ENCODE measurements around the gene XPC. TPM values are rescaled to one million over a fixed set of nuclear protein-coding genes. Genes with fewer than 3 reads are reported as not detected.

Gene XPC
- polyA plus RNA-seq, 1 of the 3 experiments (the other 2 are of a cell fraction) = 50.0 TPM

DNA sequence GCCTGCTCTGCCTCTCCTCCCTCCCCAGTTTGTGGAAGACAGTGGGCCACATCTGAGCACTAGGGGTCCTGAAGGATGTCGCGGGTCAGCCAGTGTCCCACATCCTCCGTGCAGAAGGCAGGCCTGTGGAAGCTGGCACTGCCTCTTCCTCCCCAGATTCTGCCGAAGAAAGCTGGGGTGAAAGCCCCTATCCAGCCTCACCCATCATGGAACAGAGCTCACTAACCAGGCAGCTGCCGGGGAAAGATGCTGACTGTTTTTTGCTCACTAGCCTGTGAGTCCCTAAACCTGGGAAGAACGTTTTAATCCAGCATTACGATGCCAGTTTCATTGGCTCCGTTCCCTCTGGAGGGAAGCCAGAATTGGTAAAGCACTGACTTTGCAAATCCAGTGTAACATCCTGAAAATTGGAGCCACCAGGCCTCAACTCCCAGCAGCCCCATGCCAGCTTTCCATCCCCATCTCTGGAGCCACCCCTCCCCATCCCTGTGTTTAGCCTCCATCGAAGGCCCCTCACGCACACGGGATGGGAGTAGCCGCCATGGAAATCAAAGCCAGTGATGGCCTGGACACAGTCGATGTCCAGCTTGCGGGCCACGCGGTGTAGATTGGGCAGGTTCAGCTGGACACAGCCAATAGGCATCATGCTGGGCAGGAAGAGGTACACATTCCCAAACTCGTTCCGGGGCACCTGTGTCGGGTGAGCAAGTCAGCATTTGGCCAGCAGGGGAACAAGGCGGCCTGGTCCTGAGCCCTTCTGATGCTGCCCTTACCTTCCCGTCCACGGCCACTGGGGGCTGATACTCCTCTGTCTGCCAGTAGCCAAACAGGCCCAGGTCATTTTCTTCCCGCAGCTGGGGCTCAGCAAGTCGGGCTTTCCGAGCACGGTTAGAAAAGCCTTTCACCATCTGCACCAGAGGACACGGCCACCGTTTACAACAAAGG lies 30.1 kb downstream of the XPC start:
- Histone ChIP-seq H3K4me3 (ENCODE audit: low read depth in 2 of 2, low read length in 1 of 2) (no peak overlapping the region), H3K27me3 (ENCODE audit: insufficient read depth) (no peaks in the 10 kb centered on the region), H3K36me3 (replicated peaks in 1 of 2; ENCODE audit: control insufficient read depth in 1 of 2, insufficient read depth in 2 of 2, low read length in 1 of 2) (peaks cover 24 to 66% of the 10 kb centered on the region in 2 experiments), H3K9ac (no peak overlapping the region), H3K9me2 (no peaks in the 10 kb centered on the region), H3K9me3 (no peaks in the 10 kb centered on the region), H3K4me1 (ENCODE audit: control insufficient read depth in 1 of 2, insufficient read depth in 2 of 2, low read depth in 1 of 2, low read length in 1 of 2) (peaks cover 16 to 19% of the 10 kb centered on the region in 2 experiments), H3K4me2 (no peak overlapping the region), H3F3A (replicated peaks; ENCODE audit: insufficient read depth) (peaks cover 23% of the 10 kb centered on the region), H2AFZ (ENCODE audit: low read depth) (no peak overlapping the region), H3K79me2 (ENCODE audit: insufficient read depth) (peaks cover under 1% of the 10 kb centered on the region; the same call in 1 of the 2 replicates), H3K27ac (ENCODE audit: low read depth in 2 of 2, low read length in 1 of 2) (peak overlapping the region in 1 of 2 experiments; percentile 100; a peak in 2 of 4 replicates), H4K20me1 (ENCODE audit: insufficient read depth) (0 out of 2 replicates have a peak, but pooled peaks cover 6% of the 10 kb centered on the region)
- peak; percentile 54 for DNase-seq
- TF ChIP-seq, protein P1, sequence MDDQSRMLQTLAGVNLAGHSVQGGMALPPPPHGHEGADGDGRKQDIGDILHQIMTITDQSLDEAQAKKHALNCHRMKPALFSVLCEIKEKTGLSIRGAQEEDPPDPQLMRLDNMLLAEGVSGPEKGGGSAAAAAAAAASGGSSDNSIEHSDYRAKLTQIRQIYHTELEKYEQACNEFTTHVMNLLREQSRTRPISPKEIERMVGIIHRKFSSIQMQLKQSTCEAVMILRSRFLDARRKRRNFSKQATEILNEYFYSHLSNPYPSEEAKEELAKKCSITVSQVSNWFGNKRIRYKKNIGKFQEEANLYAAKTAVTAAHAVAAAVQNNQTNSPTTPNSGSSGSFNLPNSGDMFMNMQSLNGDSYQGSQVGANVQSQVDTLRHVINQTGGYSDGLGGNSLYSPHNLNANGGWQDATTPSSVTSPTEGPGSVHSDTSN (IDR thresholded peaks at IDR 0.05) = no peak
- no peak for TF ChIP-seq RAD21 (IDR thresholded peaks at IDR 0.05; ENCODE audit: low read length)
- no peak for TF ChIP-seq CHD2 (IDR thresholded peaks at IDR 0.05; ENCODE audit: low read length, partially characterized antibody)
- TF ChIP-seq, protein P2, sequence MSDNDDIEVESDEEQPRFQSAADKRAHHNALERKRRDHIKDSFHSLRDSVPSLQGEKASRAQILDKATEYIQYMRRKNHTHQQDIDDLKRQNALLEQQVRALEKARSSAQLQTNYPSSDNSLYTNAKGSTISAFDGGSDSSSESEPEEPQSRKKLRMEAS (IDR thresholded peaks at IDR 0.05; ENCODE audit: low read depth) = no peak
- TF ChIP-seq TEAD4 (IDR thresholded peaks at IDR 0.05; ENCODE audit: borderline replicate concordance, insufficient read depth) = no peak
- no peak for TF ChIP-seq FOXJ3 (CRISPR knock-in tag; IDR thresholded peaks at IDR 0.05)
- TF ChIP-seq NFIC (IDR thresholded peaks at IDR 0.05; ENCODE audit: borderline replicate concordance) = 0 out of 2 replicates have a peak, but pooled peaks have one; percentile 12
- no peak for TF ChIP-seq RFX5 (IDR thresholded peaks at IDR 0.05; ENCODE audit: low read length)
- TF ChIP-seq, protein P3, sequence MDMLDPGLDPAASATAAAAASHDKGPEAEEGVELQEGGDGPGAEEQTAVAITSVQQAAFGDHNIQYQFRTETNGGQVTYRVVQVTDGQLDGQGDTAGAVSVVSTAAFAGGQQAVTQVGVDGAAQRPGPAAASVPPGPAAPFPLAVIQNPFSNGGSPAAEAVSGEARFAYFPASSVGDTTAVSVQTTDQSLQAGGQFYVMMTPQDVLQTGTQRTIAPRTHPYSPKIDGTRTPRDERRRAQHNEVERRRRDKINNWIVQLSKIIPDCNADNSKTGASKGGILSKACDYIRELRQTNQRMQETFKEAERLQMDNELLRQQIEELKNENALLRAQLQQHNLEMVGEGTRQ (IDR thresholded peaks at IDR 0.05; ENCODE audit: borderline replicate concordance, low read depth, low read length) = no peak
- TF ChIP-seq FOSL2 (IDR thresholded peaks at IDR 0.05; ENCODE audit: borderline replicate concordance, low read depth) = no peak
- no peak for TF ChIP-seq NRF1 (IDR thresholded peaks at IDR 0.05; ENCODE audit: low read depth, low read length)
- TF ChIP-seq SMC3 (IDR thresholded peaks at IDR 0.05; ENCODE audit: low read depth, low read length) = no peak
- TF ChIP-seq, protein P4, sequence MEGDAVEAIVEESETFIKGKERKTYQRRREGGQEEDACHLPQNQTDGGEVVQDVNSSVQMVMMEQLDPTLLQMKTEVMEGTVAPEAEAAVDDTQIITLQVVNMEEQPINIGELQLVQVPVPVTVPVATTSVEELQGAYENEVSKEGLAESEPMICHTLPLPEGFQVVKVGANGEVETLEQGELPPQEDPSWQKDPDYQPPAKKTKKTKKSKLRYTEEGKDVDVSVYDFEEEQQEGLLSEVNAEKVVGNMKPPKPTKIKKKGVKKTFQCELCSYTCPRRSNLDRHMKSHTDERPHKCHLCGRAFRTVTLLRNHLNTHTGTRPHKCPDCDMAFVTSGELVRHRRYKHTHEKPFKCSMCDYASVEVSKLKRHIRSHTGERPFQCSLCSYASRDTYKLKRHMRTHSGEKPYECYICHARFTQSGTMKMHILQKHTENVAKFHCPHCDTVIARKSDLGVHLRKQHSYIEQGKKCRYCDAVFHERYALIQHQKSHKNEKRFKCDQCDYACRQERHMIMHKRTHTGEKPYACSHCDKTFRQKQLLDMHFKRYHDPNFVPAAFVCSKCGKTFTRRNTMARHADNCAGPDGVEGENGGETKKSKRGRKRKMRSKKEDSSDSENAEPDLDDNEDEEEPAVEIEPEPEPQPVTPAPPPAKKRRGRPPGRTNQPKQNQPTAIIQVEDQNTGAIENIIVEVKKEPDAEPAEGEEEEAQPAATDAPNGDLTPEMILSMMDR (IDR thresholded peaks at IDR 0.05) = peak; percentile 34
- POLR2A ChIA-PET = interaction anchor here (0.5 to 1.6 kb wide), 2 partner anchors 18 to 23 kb away, joined by 3 to 6 read pairs; partner anchors contain the start of genes CHCHD4 and TMEM43
- CTCF ChIA-PET = interaction anchor here (0.8 to 2.3 kb wide), 4 partner anchors 9 to 252 kb away, joined by 3 to 7 read pairs (median 4); no protein-coding TSS in a partner anchor
- WGBS (ENCODE audit: low lambda C conversion rate) = 89% methylated on average over 25 of the region's 28 CpGs

Data from SK-N-SH (cell line).